Stomach (tissue), 9 donors: ENCODE results near the gene ITPRID2. TPM values are rescaled to one million over a fixed set of nuclear protein-coding genes. Genes with fewer than 3 reads are reported as not detected.
A peak's percentile ranks its signal among the peaks of the same experiment; 100 is the strongest.

ENCODE experiments used
- DNase-seq, 2 donors: peaks; one replicate each; pipeline versions ENCODE4 v3.0.0 to v3.0.0-alpha.2; 2013 to 2019
- H3K27ac ChIP-seq, 5 donors: fragments of 200-600 bp in 4 of 5; sonication (generic) in 4 of 5; one replicate each; pipeline ENCODE4 v1.5.1; 2013 to 2019; ENCODE audit warnings: mild to moderate bottlenecking in 1 of 5, moderate library complexity in 1 of 5
- H3K27me3 ChIP-seq, 3 donors: fragments of 200-600 bp; sonication (generic); one replicate each; pipeline ENCODE4 v1.5.1; 2017 to 2019; ENCODE audit warnings: mixed run types in 1 of 3
- H3K36me3 ChIP-seq, 4 donors: fragments of 200-600 bp; sonication (generic); 1 replicate in 3 of 4; 2 replicates in 1 of 4; pipeline ENCODE4 v1.5.1; 2016 to 2019
- H3K4me1 ChIP-seq, 4 donors: fragments of 200-600 bp; sonication (generic); one replicate each; pipeline ENCODE4 v1.5.1; 2016 to 2019
- H3K4me3 ChIP-seq, 4 donors: fragments of 200-600 bp; sonication (generic) in 3 of 4; one replicate each; pipeline ENCODE4 v1.5.1; 2016 to 2019; ENCODE audit warnings: mild to moderate bottlenecking in 1 of 4
- H3K9me3 ChIP-seq, 4 donors: fragments of 200-600 bp; sonication (generic); one replicate each; pipeline ENCODE4 v1.5.1; 2016 to 2019
- EP300 ChIP-seq: sonication (generic); formaldehyde crosslinking; IDR thresholded peaks from one replicate; pipeline ENCODE4 v1.6.1; 2017; ENCODE audit warnings: antibody characterized with exemption
- POLR2A ChIP-seq, 4 donors: fragments of 450-650 bp; IDR thresholded peaks; one replicate each; pipeline ENCODE4 v1.6.1; 2016; ENCODE audit warnings: antibody characterized with exemption in 4 of 4, control low read depth in 2 of 4, mild to moderate bottlenecking in 1 of 4, moderate library complexity in 1 of 4
- POLR2AphosphoS5 ChIP-seq, 3 donors: sonication (generic); formaldehyde crosslinking; IDR thresholded peaks; one replicate each; pipeline ENCODE4 v1.6.1; 2016; ENCODE audit warnings: antibody characterized with exemption in 3 of 3
- WGBS, 5 donors: extraction: QIAGEN DNeasy Blood & Tissue Kit in 3 of 5; methylation state at CpG; one replicate each; pipeline versions ENCODE4 v1.1.5 to v1.1.7; 2013 to 2018; 5-methylcytosine and 5-hydroxymethylcytosine counted together
- intact Hi-C: fragments of 100-400 bp; cut with DNase I; formaldehyde crosslinking; loops from one replicate; pipeline ENCODE4 v1.15.1; 2023; ENCODE audit warnings: low total_unique reads
- polyA plus RNA-seq, 3 donors: library from polyadenylated mRNA; stranded (reverse); fragments of 200-250 nt; gene quantifications; one replicate each; pipeline ENCODE4 v1.2.3, GENCODE V29; 2013
- total RNA-seq, 5 donors: library from RNA; depleted of rRNA; stranded (reverse); fragments of >200 nt; gene quantifications; one replicate each; pipeline versions ENCODE4 v1.1.0 to v1.2.3, GENCODE V29; 2014 to 2016
- TF ChIP-seq, protein P1 (sequence below), 7 experiments: fragments of 450-650 bp in 4 of 7; fragments of 200-600 bp in 3 of 7; sonication (generic) in 3 of 7; IDR thresholded peaks; one replicate each; pipeline ENCODE4 v1.5.1; 2016 to 2019; ENCODE audit warnings: antibody characterized with exemption in 7 of 7, control low read depth in 2 of 7, mild to moderate bottlenecking in 1 of 7
- donor health status: healthy with polysubstance abuse.
- donor health status: Bipolar disorder and iron deficiency.
- donor health status: healthy.

ITPRID2 gene
- total and polyA plus RNA-seq, 8 donors, result 19.4 to 222 (median 102) TPM

DNA sequence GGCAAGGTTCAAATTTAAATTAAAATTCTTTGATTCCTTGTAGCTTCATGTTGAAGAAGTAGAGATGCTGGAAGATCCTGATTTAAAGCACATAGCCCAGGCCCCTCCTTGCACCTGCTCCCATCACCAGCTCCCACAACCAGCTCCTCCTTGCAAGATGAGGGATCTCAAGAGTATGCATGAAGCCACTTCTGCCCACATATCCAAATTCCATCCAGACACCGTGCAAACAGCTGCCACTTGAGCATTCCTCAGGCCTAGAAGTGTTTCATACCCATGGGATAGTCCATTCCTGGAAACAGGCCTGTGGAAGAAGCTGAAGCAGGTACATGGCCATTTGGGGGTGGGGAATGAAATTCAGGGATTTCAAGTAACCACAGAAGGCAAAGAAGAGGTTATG lies 32.4 kb upstream of the ITPRID2 start:
- TF ChIP-seq, protein P1, sequence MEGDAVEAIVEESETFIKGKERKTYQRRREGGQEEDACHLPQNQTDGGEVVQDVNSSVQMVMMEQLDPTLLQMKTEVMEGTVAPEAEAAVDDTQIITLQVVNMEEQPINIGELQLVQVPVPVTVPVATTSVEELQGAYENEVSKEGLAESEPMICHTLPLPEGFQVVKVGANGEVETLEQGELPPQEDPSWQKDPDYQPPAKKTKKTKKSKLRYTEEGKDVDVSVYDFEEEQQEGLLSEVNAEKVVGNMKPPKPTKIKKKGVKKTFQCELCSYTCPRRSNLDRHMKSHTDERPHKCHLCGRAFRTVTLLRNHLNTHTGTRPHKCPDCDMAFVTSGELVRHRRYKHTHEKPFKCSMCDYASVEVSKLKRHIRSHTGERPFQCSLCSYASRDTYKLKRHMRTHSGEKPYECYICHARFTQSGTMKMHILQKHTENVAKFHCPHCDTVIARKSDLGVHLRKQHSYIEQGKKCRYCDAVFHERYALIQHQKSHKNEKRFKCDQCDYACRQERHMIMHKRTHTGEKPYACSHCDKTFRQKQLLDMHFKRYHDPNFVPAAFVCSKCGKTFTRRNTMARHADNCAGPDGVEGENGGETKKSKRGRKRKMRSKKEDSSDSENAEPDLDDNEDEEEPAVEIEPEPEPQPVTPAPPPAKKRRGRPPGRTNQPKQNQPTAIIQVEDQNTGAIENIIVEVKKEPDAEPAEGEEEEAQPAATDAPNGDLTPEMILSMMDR (IDR thresholded peaks at IDR 0.05), result no peak
- TF ChIP-seq POLR2AphosphoS5 (IDR thresholded peaks at IDR 0.05) (no peak), POLR2A (IDR thresholded peaks at IDR 0.05) (no peak), EP300 (no peak)
- H3K27me3 ChIP-seq, result no peaks in the 10 kb centered on the region
- H3K4me3 ChIP-seq, result no peak overlapping the region
- peak overlapping the region in 3 of 5 donors; percentile 19 to 54 (median 47) for H3K27ac ChIP-seq
- WGBS, 5 donors, result 72 to 80% (median 75%) methylated on average over 1 of the region's 1 CpG
- H3K9me3 ChIP-seq, result no peaks in the 10 kb centered on the region
- intact Hi-C loops, result no loop called here
- H3K36me3 ChIP-seq, result no peaks in the 10 kb centered on the region
- DNase-seq, result no peak
- peaks cover 0 to 14% (median 10%) of the 10 kb centered on the region in 4 donors for H3K4me1 ChIP-seq

DNA sequence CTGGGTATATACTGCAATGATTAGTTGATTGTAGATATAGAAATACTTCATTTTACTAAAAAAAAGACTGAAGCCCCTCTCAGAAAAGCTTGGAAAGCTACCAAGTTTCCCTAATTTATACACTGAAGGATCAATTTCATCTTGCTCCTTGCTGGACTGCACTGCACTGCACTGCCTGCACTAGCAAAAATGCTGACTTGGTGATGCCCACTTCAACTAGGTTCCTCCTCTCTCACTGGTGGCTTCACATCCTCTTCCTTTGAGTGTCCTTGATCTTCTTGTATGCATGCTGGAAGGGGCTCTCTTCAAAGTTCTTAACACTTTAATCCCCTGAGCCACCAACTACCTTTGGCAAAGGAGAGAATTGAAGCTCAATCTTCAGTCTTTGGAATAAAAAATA lies 31.7 kb upstream of the ITPRID2 start:
- TF ChIP-seq, protein P1 (IDR thresholded peaks at IDR 0.05), result no peak
- TF ChIP-seq POLR2A (IDR thresholded peaks at IDR 0.05) (no peak), POLR2AphosphoS5 (IDR thresholded peaks at IDR 0.05) (no peak), EP300 (no peak)
- Histone ChIP-seq H3K27me3 (no peaks in the 10 kb centered on the region), H3K9me3 (no peaks in the 10 kb centered on the region), H3K36me3 (no peaks in the 10 kb centered on the region), H3K4me1 (peaks cover 0 to 14% (median 10%) of the 10 kb centered on the region in 4 donors), H3K27ac (peak overlapping the region in 1 of 5 donors; percentile 19), H3K4me3 (no peak overlapping the region)
- DNase-seq, result no peak
- intact Hi-C loops, result no loop called here

DNA sequence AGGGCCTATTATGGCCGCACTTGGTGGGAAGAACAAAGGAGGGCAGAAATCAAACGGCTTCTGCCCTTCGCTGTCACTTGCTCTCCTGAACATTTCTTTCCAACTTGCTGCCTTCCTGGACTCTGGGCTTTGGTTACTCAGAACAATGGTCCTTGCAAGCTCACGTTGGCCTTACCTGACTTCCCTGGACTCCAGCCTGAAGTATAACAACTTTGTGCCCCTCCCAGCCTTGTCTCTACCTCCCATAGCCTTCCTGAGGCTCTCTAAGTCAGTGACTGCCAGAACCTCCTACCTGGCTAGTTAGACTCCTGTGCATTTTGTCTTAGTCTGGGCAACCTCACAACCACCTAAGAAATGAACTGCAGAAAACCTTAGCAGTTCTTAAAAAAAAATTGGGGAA lies 30.2 kb upstream of the ITPRID2 start:
- peaks cover 0 to 14% (median 10%) of the 10 kb centered on the region in 4 donors for H3K4me1 ChIP-seq
- DNase-seq, result peak in 1 of 2 donors; percentile 59
- no peaks in the 10 kb centered on the region for H3K27me3 ChIP-seq
- WGBS, 5 donors, result 29 to 59% (median 53%) methylated on average over 4 of the region's 4 CpGs
- intact Hi-C loops, result no loop called here
- H3K4me3 ChIP-seq, result no peak overlapping the region
- peak overlapping the region; percentile 66 to 78 (median 68) for H3K27ac ChIP-seq
- TF ChIP-seq POLR2AphosphoS5 (IDR thresholded peaks at IDR 0.05), result peak in 2 of 3 donors; percentile 17 to 37
- TF ChIP-seq EP300, result no peak
- H3K9me3 ChIP-seq, result no peaks in the 10 kb centered on the region
- no peaks in the 10 kb centered on the region for H3K36me3 ChIP-seq

DNA sequence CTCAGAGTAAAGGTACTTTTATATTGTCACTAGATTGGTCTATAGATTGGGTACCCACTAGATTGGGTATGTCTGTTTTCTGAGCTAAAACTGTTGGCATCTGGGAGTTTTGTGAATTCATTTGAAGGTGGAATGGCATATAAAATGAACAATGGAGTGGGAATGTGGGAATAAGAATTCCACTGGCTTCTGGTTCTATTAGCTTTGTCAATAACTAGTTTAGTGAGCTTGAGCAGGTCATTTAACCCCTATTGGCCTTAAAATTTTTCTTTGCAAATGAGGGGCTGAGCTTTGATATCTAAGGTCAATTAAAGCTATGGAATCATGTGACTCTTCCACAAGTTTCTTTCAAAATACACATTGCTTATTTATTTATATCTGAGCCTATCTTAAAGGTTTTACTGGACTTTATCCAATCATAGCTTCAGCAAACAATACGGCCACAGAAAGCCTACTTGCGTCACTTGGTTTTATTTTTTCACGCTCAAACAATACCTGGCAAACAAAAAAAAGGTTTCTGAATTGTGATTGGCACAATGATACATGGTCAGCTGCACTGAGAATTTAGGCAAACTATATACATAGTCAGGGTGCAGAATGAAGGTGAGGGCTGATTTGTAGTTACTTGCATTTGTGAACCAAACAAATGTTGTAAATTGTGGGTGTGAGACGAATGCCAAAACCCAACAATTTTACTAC lies 28.8 kb upstream of the ITPRID2 start:
- Histone ChIP-seq H3K36me3 (no peaks in the 10 kb centered on the region), H3K9me3 (no peaks in the 10 kb centered on the region), H3K4me3 (no peak overlapping the region), H3K27me3 (no peaks in the 10 kb centered on the region), H3K27ac (peak overlapping the region; percentile 56 to 78 (median 68)), H3K4me1 (peaks cover 0 to 14% (median 10%) of the 10 kb centered on the region in 4 donors)
- DNase-seq, result no peak
- TF ChIP-seq, protein P1 (IDR thresholded peaks at IDR 0.05), result no peak
- peak in 1 of 3 donors; percentile 5 for TF ChIP-seq POLR2AphosphoS5 (IDR thresholded peaks at IDR 0.05)
- 37 to 70% (median 51%) methylated on average over 4 of the region's 4 CpGs for WGBS, 5 donors
- intact Hi-C loops, result no loop called here

DNA sequence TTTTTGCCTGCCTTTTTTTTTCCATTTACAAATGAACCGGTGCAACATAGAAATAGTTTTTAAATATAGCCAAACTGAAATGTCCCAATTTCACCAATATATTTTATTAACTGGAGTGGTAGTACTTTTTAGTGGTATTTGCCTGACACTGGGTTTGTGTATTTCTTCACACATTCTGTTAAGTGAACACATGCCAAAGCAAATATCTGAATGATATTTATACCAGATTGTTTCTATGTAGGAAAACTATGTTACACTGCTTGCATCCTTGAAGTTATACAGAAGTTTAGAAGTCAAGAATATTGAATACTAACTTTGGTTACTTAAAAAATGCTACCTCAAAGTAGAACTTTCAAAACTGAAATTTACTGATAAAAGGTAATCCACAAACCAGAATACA lies 19.4 kb upstream of the ITPRID2 start:
- WGBS, 5 donors, result 33 to 75% (median 56%) methylated on average over 1 of the region's 1 CpG

More for the DNA sequence above, 19.4 kb upstream of the ITPRID2 start:
- Histone ChIP-seq H3K27ac (no peak overlapping the region), H3K9me3 (no peaks in the 10 kb centered on the region), H3K4me3 (no peak overlapping the region), H3K36me3 (no peaks in the 10 kb centered on the region), H3K27me3 (no peaks in the 10 kb centered on the region), H3K4me1 (peaks cover 0 to 12% (median 7%) of the 10 kb centered on the region in 4 donors)
- no peak for DNase-seq
- intact Hi-C loops, result no loop called here
- TF ChIP-seq POLR2AphosphoS5 (IDR thresholded peaks at IDR 0.05), result no peak
- TF ChIP-seq EP300, result no peak
- no peak for TF ChIP-seq POLR2A (IDR thresholded peaks at IDR 0.05)
- TF ChIP-seq, protein P1 (IDR thresholded peaks at IDR 0.05), result no peak
